ENCODE results near the gene ZNF516. TPM values are rescaled to one million over a fixed set of nuclear protein-coding genes. Genes with fewer than 3 reads are reported as not detected.

The ZNF516 gene
- total RNA-seq, 1 donor, result 16.3 TPM

GRCh38 chr18:76351961-76352581 is 143.0 kb downstream of the ZNF516 start:
- H3K4me3 ChIP-seq (ENCODE audit: insufficient read depth, low read length), result peak overlapping the region; percentile 63
- H3K27me3 ChIP-seq (ENCODE audit: insufficient read depth, low read length), result no peaks in the 10 kb centered on the region
- no peaks in the 10 kb centered on the region for H3K9me3 ChIP-seq (ENCODE audit: low read depth, low read length)
- H3K36me3 ChIP-seq (ENCODE audit: insufficient read depth, low read length), result no peaks in the 10 kb centered on the region
- no peaks in the 10 kb centered on the region for H4K20me1 ChIP-seq (ENCODE audit: insufficient read depth, low read length)
- peak; percentile 98 for DNase-seq (ENCODE audit: insufficient read length, low spot score, missing footprints)
- H3K27ac ChIP-seq (ENCODE audit: low read depth, low read length), result no peak overlapping the region
- H3K79me2 ChIP-seq (ENCODE audit: insufficient read depth, low read length), result no peaks in the 10 kb centered on the region
- H2AFZ ChIP-seq (ENCODE audit: low read length), result peak overlapping the region; percentile 71
- peaks cover 16% of the 10 kb centered on the region for H3K4me1 ChIP-seq (ENCODE audit: insufficient read depth, low read length)
- TF ChIP-seq CTCF (IDR thresholded peaks at IDR 0.05; ENCODE audit: extremely low read depth, low read depth, low read length), result no peak
- peak overlapping the region; percentile 87 for H3K4me2 ChIP-seq (ENCODE audit: insufficient read depth, low read length)

GRCh38 chr18:76350134-76351025 is 144.7 kb downstream of the ZNF516 start:
- no peak for DNase-seq (ENCODE audit: insufficient read length, low spot score, missing footprints)
- Histone ChIP-seq H3K27ac (ENCODE audit: low read depth, low read length) (no peak overlapping the region), H3K27me3 (ENCODE audit: insufficient read depth, low read length) (no peaks in the 10 kb centered on the region), H4K20me1 (ENCODE audit: insufficient read depth, low read length) (no peaks in the 10 kb centered on the region), H3K79me2 (ENCODE audit: insufficient read depth, low read length) (no peaks in the 10 kb centered on the region), H3K9me3 (ENCODE audit: low read depth, low read length) (no peaks in the 10 kb centered on the region), H2AFZ (ENCODE audit: low read length) (no peak overlapping the region), H3K4me3 (ENCODE audit: insufficient read depth, low read length) (no peak overlapping the region), H3K4me1 (ENCODE audit: insufficient read depth, low read length) (peaks cover 16% of the 10 kb centered on the region), H3K36me3 (ENCODE audit: insufficient read depth, low read length) (no peaks in the 10 kb centered on the region), H3K4me2 (ENCODE audit: insufficient read depth, low read length) (no peak overlapping the region)
- no peak for TF ChIP-seq CTCF (IDR thresholded peaks at IDR 0.05; ENCODE audit: extremely low read depth, low read depth, low read length)

- no peak overlapping the region for H3K4me3 ChIP-seq (ENCODE audit: insufficient read depth, low read length)
- H3K9me3 ChIP-seq (ENCODE audit: low read depth, low read length), result no peaks in the 10 kb centered on the region
- H2AFZ ChIP-seq (ENCODE audit: low read length), result peak overlapping the region; percentile 50
- H3K27me3 ChIP-seq (ENCODE audit: insufficient read depth, low read length), result no peaks in the 10 kb centered on the region
- no peaks in the 10 kb centered on the region for H3K79me2 ChIP-seq (ENCODE audit: insufficient read depth, low read length)
- H3K27ac ChIP-seq (ENCODE audit: low read depth, low read length), result no peak overlapping the region
- TF ChIP-seq CTCF (IDR thresholded peaks at IDR 0.05; ENCODE audit: extremely low read depth, low read depth, low read length), result peak; percentile 89
- H3K4me1 ChIP-seq (ENCODE audit: insufficient read depth, low read length), result peaks cover 12% of the 10 kb centered on the region
- peak; percentile 96 for DNase-seq (ENCODE audit: insufficient read length, low spot score, missing footprints)
- H4K20me1 ChIP-seq (ENCODE audit: insufficient read depth, low read length), result no peaks in the 10 kb centered on the region
- peak overlapping the region; percentile 56 for H3K4me2 ChIP-seq (ENCODE audit: insufficient read depth, low read length)
- no peaks in the 10 kb centered on the region for H3K36me3 ChIP-seq (ENCODE audit: insufficient read depth, low read length)
These were observed 145.9 kb downstream of the ZNF516 start for GRCh38 chr18:76349067-76349715.
